OCI-LY1 (cell line): ENCODE results near the gene FGGY.

Experiments
- H2AFZ ChIP-seq: fragments of 200-600 bp; sonication (generic), shearing (Covaris generic); 2 replicates; pipeline ENCODE4 v1.6.0; 2014; ENCODE audit warnings: antibody characterized with exemption, mild to moderate bottlenecking, low read length
- H3F3A ChIP-seq: fragments of 200-600 bp; sonication (generic), shearing (Covaris generic); 2 replicates; pipeline ENCODE4 v1.6.0; 2014; ENCODE audit warnings: mild to moderate bottlenecking, antibody characterized with exemption, low read length, moderate library complexity; ENCODE audit not compliant: insufficient read depth
- H3K27ac ChIP-seq: fragments of 200-600 bp; sonication (generic); 2 replicates; pipeline ENCODE4 v1.5.1; 2014; ENCODE audit warnings: low read length, mixed run types, mild to moderate bottlenecking, low read depth; ENCODE audit not compliant: poor library complexity, severe bottlenecking
- H3K27me3 ChIP-seq: fragments of 200-600 bp; sonication (generic); 2 replicates; pipeline ENCODE4 v1.6.0; 2014; ENCODE audit warnings: antibody characterized with exemption, mild to moderate bottlenecking, low read length, moderate library complexity; ENCODE audit not compliant: insufficient read depth
- H3K36me3 ChIP-seq: fragments of 200-600 bp; sonication (generic); 2 replicates; pipeline ENCODE4 v1.6.1; 2014; ENCODE audit warnings: mild to moderate bottlenecking, antibody characterized with exemption, low read length, moderate library complexity, mixed read lengths; ENCODE audit not compliant: insufficient read depth
- H3K4me1 ChIP-seq: fragments of 200-600 bp; sonication (generic); 2 replicates; pipeline ENCODE4 v1.5.1; 2014; ENCODE audit warnings: mild to moderate bottlenecking, low read length, moderate library complexity; ENCODE audit not compliant: insufficient read depth, severe bottlenecking
- H3K4me2 ChIP-seq: fragments of 200-600 bp; sonication (generic), shearing (Covaris generic); 2 replicates; pipeline ENCODE4 v1.6.1; 2014; ENCODE audit warnings: low read length
- H3K4me3 ChIP-seq: fragments of 200-600 bp; sonication (generic); 2 replicates; pipeline ENCODE4 v1.5.1; 2014; ENCODE audit warnings: low read length, low read depth, mild to moderate bottlenecking, mixed read lengths; ENCODE audit not compliant: poor library complexity, severe bottlenecking
- H3K79me2 ChIP-seq: fragments of 200-600 bp; shearing (Covaris generic); 2 replicates; pipeline ENCODE4 v1.6.1; 2016; ENCODE audit warnings: mixed run types, low read length, mixed read lengths; ENCODE audit not compliant: insufficient read depth
- H3K9ac ChIP-seq: fragments of 200-600 bp; sonication (generic), shearing (Covaris generic); 2 replicates; pipeline ENCODE4 v1.6.1; 2014; ENCODE audit warnings: mild to moderate bottlenecking, low read length, mixed read lengths
- H3K9me2 ChIP-seq: fragments of 200-600 bp; sonication (generic), shearing (Covaris generic); 2 replicates; pipeline ENCODE4 v1.6.1; 2014; ENCODE audit warnings: low read depth, mild to moderate bottlenecking, low read length, mixed read lengths
- H3K9me3 ChIP-seq: fragments of 200-600 bp; shearing (Covaris generic); 2 replicates; pipeline ENCODE4 v1.6.1; 2014; ENCODE audit warnings: low read length, mixed read lengths
- H4K20me1 ChIP-seq: fragments of 200-600 bp; sonication (generic), shearing (Covaris generic); 2 replicates; pipeline ENCODE4 v1.6.0; 2016; ENCODE audit warnings: mild to moderate bottlenecking, low read length; ENCODE audit not compliant: insufficient read depth
- EZH2 ChIP-seq: fragments of 200-600 bp; sonication (generic), shearing (Covaris generic); IDR thresholded peaks from 2 replicates; pipeline ENCODE4 v1.8.0; 2017; ENCODE audit warnings: borderline replicate concordance, mixed run types, mild to moderate bottlenecking, antibody characterized with exemption, low read length, moderate library complexity, mixed read lengths
- TF ChIP-seq, protein P1 (sequence below): fragments of 200-600 bp; sonication (generic), shearing (Covaris generic); IDR thresholded peaks from 2 replicates; pipeline ENCODE4 v1.5.1; 2017; ENCODE audit warnings: mild to moderate bottlenecking, antibody characterized with exemption, low read length, moderate library complexity, mixed read lengths

Gene FGGY

GRCh38 chr1:59686574-59686973 lies 389.7 kb downstream of the FGGY start:
- Histone ChIP-seq H3K79me2 (no peaks in the 10 kb centered on the region), H3K36me3 (no peaks in the 10 kb centered on the region), H2AFZ (no peak overlapping the region), H3K9me2 (no peaks in the 10 kb centered on the region), H3K9me3 (no peaks in the 10 kb centered on the region), H3K27me3 (no peaks in the 10 kb centered on the region), H3K4me3 (no peak overlapping the region), H3F3A (no peaks in the 10 kb centered on the region), H3K4me2 (no peak overlapping the region), H4K20me1 (no peaks in the 10 kb centered on the region), H3K4me1 (no peaks in the 10 kb centered on the region), H3K9ac (no peak overlapping the region), H3K27ac (no peak overlapping the region)
- TF ChIP-seq, protein P1, sequence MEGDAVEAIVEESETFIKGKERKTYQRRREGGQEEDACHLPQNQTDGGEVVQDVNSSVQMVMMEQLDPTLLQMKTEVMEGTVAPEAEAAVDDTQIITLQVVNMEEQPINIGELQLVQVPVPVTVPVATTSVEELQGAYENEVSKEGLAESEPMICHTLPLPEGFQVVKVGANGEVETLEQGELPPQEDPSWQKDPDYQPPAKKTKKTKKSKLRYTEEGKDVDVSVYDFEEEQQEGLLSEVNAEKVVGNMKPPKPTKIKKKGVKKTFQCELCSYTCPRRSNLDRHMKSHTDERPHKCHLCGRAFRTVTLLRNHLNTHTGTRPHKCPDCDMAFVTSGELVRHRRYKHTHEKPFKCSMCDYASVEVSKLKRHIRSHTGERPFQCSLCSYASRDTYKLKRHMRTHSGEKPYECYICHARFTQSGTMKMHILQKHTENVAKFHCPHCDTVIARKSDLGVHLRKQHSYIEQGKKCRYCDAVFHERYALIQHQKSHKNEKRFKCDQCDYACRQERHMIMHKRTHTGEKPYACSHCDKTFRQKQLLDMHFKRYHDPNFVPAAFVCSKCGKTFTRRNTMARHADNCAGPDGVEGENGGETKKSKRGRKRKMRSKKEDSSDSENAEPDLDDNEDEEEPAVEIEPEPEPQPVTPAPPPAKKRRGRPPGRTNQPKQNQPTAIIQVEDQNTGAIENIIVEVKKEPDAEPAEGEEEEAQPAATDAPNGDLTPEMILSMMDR: no peak
- no peak for TF ChIP-seq EZH2

DNA sequence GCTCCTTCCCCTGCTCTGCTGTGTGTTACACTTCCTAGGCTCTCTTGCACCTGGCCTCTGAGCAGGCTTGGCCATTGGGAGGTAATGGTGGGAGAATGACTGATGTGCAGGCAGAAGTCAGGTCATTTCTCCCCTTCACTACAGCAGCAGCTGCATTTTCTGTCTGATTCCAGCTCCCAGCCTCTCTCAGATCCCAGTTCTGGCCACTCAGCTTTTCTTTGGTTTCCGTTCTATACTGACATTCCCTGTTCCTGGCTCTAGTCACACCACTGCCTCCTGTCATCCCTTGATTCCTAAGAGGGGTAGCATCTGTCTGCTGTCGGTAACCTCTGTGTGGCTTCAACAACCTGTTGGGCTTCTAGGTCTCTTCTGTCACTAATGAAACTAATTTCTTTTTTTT lies 390.2 kb downstream of the FGGY start:
- Histone ChIP-seq H3K27ac (no peak overlapping the region), H3K9me2 (no peaks in the 10 kb centered on the region)

DNA sequence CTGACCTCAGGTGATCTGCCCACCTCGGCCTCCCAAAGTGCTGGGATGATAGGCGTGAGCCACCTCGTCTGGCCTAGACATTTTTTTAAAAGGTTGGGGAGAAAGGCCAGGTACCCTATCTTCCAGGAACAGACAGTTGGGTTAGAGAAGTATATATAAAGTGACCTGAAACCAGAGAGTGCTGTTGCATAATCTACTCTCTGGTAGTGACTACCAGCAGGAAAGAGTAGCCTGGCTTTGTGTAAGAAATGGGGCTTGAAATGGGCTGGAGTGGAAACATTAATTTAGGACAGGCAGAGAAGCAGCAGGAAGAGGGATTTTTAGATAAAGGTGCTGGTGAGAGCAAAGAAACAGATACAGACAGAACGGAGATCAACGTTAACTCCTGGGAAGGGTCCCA lies 392.1 kb downstream of the FGGY start:
- H3K9ac ChIP-seq: no peak overlapping the region
- H3K4me1 ChIP-seq: no peaks in the 10 kb centered on the region

More for the DNA sequence above, 390.2 kb downstream of the FGGY start:
- H4K20me1 ChIP-seq: no peaks in the 10 kb centered on the region
- no peak overlapping the region for H2AFZ ChIP-seq
- H3F3A ChIP-seq: no peaks in the 10 kb centered on the region
- no peak overlapping the region for H3K4me2 ChIP-seq
- no peaks in the 10 kb centered on the region for H3K27me3 ChIP-seq
- H3K79me2 ChIP-seq: no peaks in the 10 kb centered on the region
- H3K4me3 ChIP-seq: no peak overlapping the region
- no peaks in the 10 kb centered on the region for H3K4me1 ChIP-seq
- no peak for TF ChIP-seq EZH2
- TF ChIP-seq, protein P1: no peak
- H3K9ac ChIP-seq: no peak overlapping the region
- no peaks in the 10 kb centered on the region for H3K9me3 ChIP-seq
- H3K36me3 ChIP-seq: no peaks in the 10 kb centered on the region

More for the DNA sequence above, 392.1 kb downstream of the FGGY start:
- TF ChIP-seq, protein P1: no peak
- TF ChIP-seq EZH2: no peak
- Histone ChIP-seq H2AFZ (no peak overlapping the region), H3K9me2 (no peaks in the 10 kb centered on the region), H3K4me3 (no peak overlapping the region), H3F3A (no peaks in the 10 kb centered on the region), H3K9me3 (no peaks in the 10 kb centered on the region), H3K27ac (no peak overlapping the region), H3K36me3 (no peaks in the 10 kb centered on the region), H3K4me2 (no peak overlapping the region), H3K79me2 (no peaks in the 10 kb centered on the region), H4K20me1 (no peaks in the 10 kb centered on the region), H3K27me3 (no peaks in the 10 kb centered on the region)
